GM18507 (cell line): ENCODE measurements around the gene CASS4.

Experiments
- DNase-seq: peaks from one replicate; pipeline ENCODE4 v3.0.0; 2011; ENCODE audit warnings: low read depth; ENCODE audit not compliant: insufficient read length; ENCODE audit errors: extremely low spot score
- FAIRE-seq: peaks from 2 replicates; lab custom pipeline; 2011; peaks lifted over from hg19 to GRCh38; lab: Jason Lieb, UNC

CASS4 gene

GRCh38 chr20:56420940-56421688, 9.1 kb downstream of the CASS4 start:
- no peak for FAIRE-seq
- DNase-seq = no peak

DNA sequence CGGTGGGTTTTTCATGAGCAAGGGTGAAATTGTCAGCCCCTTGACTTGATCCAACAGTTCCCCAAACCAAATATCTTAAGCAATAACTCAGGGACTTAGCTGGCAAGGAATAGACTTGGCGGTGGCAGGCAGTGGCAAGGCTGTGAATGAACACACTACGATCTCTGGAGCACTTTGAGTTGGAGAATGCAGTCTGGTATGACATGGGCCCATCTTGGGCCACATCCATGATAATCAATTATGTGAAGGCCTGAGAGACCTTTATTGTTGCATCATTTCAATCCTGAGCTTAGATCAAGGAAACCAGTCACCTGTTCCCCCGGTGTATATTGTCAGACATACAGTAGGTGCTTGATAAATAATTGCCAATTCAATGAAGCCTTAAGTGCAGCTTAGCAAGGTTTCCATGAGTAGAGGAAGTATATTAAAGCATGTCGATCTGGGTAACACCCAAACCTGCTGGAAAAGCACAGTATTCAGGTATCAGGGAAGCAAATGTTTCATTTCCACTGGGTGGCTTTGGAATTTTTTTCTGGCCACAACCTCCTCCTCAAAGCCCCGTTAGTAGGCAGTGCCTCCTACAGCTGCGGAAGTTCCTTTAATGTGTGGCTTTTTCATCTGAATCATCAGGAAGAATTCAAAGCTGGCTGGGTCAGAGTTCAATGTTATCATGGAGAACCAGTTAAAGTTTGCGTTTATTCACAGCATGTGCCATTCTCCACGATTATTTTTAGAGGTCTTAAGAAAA, 10.2 kb downstream of the CASS4 start:
- FAIRE-seq = no peak
- no peak for DNase-seq

GRCh38 chr20:56422824-56423189, 10.7 kb downstream of the CASS4 start:
- DNase-seq = no peak
- no peak for FAIRE-seq

DNA sequence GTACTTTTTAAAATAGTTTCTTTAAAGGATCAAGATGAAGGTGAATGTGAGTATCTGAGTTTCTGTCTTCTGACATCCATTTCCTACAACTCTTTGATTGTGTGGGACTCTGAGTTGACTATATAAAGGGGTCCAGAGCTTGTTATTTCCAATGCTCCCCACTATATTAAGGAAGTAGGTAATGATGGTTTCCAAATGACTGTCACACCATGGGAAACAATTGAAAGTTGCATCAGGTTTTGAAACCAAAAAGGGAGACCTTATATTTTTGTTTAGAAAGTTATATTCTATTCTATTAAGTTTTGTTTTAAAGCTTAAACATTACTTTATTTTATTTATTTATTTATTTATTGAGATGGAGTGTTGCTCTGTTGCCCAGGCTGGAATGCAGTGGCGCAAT, 11.2 kb downstream of the CASS4 start:
- FAIRE-seq (no peak), DNase-seq (no peak)

- DNase-seq = no peak
- no peak for FAIRE-seq
Measured at GRCh38 chr20:56423886-56424285, 11.8 kb downstream of the CASS4 start.

DNA sequence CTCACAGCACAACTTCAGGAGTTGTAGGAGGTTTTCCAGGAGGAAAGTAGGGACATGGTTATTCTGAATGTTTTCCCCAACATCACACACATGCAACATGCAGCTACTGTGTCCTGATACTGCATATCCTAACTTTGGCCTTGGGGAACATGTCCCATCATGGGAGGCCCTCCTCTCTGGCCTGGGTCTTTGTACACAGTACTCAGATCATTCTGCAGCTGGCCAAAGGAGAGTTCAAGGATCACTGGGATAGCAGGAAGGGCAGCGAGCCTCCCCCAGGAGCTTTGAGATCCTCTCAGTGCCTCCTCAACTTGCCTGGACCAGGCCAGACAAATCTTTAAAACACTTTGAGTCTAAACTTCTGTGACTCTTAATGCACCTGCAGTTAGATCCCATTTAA, 12.9 kb downstream of the CASS4 start:
- FAIRE-seq (no peak), DNase-seq (no peak)

- DNase-seq (no peak), FAIRE-seq (no peak)
Measured at GRCh38 chr20:56426026-56426425, 14.0 kb downstream of the CASS4 start.

DNA sequence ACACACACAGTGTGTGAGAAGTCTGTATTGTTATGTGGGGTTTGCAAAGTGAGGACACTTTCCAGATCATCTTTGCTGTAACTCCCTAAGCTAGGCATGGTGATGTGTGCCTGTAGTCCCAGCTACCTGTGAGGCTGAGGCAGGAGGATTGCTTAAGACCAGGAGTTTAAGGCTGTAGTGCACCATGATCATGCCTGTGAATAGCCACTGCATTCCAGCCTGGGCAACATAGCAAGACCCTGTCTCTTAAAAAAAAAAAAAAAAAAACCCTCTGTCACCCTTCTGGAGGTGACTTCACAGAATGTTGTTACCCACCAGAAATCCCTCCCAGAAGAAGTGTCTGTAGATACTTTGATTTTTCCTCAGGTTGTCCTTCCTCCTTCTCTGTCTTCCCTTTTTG, 14.9 kb downstream of the CASS4 start:
- no peak for FAIRE-seq

DNA sequence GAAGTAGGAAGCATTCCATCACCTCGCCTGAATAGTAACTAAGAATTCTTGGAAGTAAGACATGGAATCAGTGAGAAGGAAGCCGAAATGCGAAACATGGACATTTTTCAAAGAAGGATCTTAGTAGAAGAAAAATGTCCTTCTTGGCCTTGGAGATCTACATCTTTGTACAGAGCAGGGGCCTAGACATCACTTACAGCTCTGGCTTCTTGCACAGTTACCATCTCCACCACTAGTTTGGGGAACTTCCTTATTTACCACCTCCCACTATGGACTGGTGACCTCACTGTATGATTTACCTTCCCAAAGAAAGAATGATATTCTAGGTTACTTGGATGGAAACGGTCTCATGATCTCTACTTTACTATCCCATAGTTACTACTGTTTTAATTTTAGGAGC, 15.7 kb downstream of the CASS4 start:
- no peak for FAIRE-seq
- DNase-seq = no peak

More for the DNA sequence above, 14.9 kb downstream of the CASS4 start:
- no peak for DNase-seq

GRCh38 chr20:56428410-56428809, 16.4 kb downstream of the CASS4 start:
- DNase-seq (no peak), FAIRE-seq (no peak)

GRCh38 chr20:56428881-56429280, 16.8 kb downstream of the CASS4 start:
- no peak for FAIRE-seq

DNA sequence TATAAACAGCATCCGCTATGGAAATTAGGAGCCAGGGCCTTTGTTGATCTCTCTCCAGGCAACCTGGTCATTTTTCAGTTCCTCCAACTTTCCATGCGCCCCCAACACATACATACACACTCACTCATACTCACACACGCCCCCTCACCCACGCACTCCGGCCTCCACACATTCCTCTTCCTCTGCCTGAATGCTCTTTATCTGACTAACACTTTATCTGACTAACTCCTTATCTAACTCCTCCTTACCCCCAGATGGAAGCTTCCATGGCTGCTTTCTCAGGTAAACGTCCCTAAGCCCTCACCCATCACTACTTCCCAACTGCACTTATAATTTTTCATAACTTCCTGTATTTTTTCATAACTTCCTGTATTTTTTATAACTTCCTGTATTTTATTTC, 17.4 kb downstream of the CASS4 start:
- no peak for FAIRE-seq
- no peak for DNase-seq

More at GRCh38 chr20:56428881-56429280, 16.8 kb downstream of the CASS4 start:
- DNase-seq = no peak

GRCh38 chr20:56429941-56430340, 17.9 kb downstream of the CASS4 start:
- FAIRE-seq (no peak), DNase-seq (no peak)

- FAIRE-seq (no peak), DNase-seq (no peak)
Measured at GRCh38 chr20:56430461-56430860, 18.4 kb downstream of the CASS4 start.

- FAIRE-seq (no peak), DNase-seq (no peak)
Measured at GRCh38 chr20:56430957-56431356, 18.9 kb downstream of the CASS4 start.

DNA sequence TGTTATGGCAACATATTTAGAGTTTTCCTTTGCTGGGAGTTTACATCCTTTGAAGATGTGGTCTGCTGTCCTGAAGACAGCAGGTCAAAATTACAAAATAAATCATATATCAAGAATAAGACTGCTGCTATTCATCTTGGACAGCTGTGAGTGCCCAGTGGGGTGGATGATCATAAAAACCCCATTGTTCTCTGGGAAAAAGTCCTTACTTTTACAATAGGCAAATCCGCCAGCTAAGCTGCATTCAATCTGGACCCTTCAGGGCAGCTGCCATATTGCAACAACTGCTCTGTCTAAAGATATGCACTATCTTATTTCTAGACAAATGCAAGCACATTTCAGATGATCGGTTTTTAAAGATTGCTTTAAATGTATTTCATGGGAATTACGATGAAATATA, 19.4 kb downstream of the CASS4 start:
- DNase-seq = no peak
- no peak for FAIRE-seq

DNA sequence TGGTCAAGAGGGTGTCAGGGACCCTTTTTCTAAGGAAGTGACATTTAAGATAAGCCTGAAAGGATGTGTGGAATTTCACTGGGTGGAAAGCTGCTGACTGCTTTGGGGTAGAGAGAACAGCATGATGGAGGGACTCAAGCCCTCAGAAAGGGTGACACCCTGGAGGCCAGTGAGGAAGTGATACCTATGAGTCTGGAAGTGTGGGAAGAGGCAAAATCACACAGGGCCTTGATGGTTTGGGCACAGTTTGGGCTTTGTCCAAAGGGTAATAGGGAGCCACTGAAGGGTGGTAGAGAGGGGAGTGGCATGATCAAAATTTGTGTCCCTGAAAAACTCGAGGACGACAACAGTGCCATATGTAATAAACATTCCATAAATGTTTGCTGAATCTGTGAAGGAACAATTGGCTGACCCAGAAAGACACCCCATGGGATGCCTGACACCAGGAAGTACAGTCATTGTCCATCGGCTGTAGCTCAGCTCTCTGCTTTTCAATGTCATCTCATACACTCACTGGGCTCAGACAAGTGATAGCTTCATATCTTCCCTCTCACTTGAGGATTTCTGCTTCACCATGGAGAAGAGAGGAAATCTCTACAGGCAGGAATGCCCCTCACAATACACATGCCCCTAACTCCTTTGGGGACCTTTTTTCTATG, 21.3 kb downstream of the CASS4 start:
- no peak for FAIRE-seq
- DNase-seq = no peak

- FAIRE-seq (no peak), DNase-seq (no peak)
Measured at GRCh38 chr20:56433880-56434255, 21.8 kb downstream of the CASS4 start.

GRCh38 chr20:56437196-56437960, 25.3 kb downstream of the CASS4 start:
- FAIRE-seq (no peak), DNase-seq (no peak)

DNA sequence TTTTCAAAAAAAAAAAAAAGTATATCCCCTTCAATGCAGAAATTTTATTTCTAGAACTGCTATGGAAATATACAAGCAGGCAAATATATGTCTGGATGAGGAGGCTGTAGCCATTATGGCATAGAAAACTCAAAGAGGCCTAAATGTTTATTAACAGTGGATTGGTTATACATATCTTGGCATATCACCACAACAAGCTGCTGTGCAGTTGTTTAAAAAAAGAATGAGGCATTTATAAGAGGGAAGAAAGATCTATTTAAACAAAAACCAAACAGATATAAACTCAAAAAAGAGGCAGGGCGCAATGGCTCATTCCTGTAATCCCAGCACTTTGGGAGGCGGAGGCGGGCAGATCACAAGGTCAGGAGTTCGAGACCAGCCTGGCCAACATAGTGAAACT, 26.2 kb downstream of the CASS4 start:
- DNase-seq (no peak), FAIRE-seq (no peak)
